BE2C (cell line): Measurements from ENCODE around the gene INPP5A.
"Not testable (repeated sequence)": the region's sequence is repeated elsewhere in the genome, so short reads cannot be mapped to it uniquely, and the experiment has no call there.

Source experiments
- DNase-seq: peaks from one replicate; pipeline ENCODE4 v3.0.0-alpha.2; 2020
- H3K27me3 ChIP-seq: fragments of 250-450 bp; sonication (Bioruptor Pico); 2 replicates; pipeline ENCODE4 v1.5.1; 2020; ENCODE audit warnings: mild to moderate bottlenecking
- H3K36me3 ChIP-seq: fragments of 250-450 bp; sonication (Bioruptor Pico); 2 replicates; pipeline ENCODE4 v1.5.1; 2020; ENCODE audit warnings: mild to moderate bottlenecking
- H3K4me1 ChIP-seq: fragments of 250-450 bp; sonication (Bioruptor Pico); 2 replicates; pipeline ENCODE4 v1.5.1; 2020
- H3K4me3 ChIP-seq: 2 replicates; pipeline ENCODE4 v1.5.1; 2011; ENCODE audit warnings: low read depth, low read length
- H3K9me3 ChIP-seq: fragments of 250-450 bp; sonication (Bioruptor Pico); 2 replicates; pipeline ENCODE4 v1.5.1; 2020
- CTCF ChIP-seq: IDR thresholded peaks from 2 replicates; pipeline ENCODE4 v1.5.1; 2012; ENCODE audit warnings: mild to moderate bottlenecking, low read depth, low read length

INPP5A gene

GRCh38 chr10:132702601-132703418, 165.2 kb downstream of the INPP5A start:
- TF ChIP-seq CTCF: no peak
- Histone ChIP-seq H3K4me1 (no peaks in the 10 kb centered on the region), H3K27me3 (no peaks in the 10 kb centered on the region), H3K36me3 (no peaks in the 10 kb centered on the region), H3K9me3 (no peaks in the 10 kb centered on the region), H3K4me3 (no peak overlapping the region)
- DNase-seq: no peak

- no peak for DNase-seq
- Histone ChIP-seq H3K36me3 (no peaks in the 10 kb centered on the region), H3K4me3 (no peak overlapping the region), H3K9me3 (no peaks in the 10 kb centered on the region), H3K4me1 (no peaks in the 10 kb centered on the region), H3K27me3 (no peaks in the 10 kb centered on the region)
- no peak for TF ChIP-seq CTCF
Measured at GRCh38 chr10:132703419-132704007, 165.9 kb downstream of the INPP5A start.

- Histone ChIP-seq H3K36me3 (no peaks in the 10 kb centered on the region), H3K4me1 (no peaks in the 10 kb centered on the region), H3K9me3 (no peaks in the 10 kb centered on the region), H3K27me3 (no peaks in the 10 kb centered on the region), H3K4me3 (no peak overlapping the region)
- no peak for DNase-seq
- TF ChIP-seq CTCF: no peak
Measured at GRCh38 chr10:132704008-132704814, 166.6 kb downstream of the INPP5A start.

- not testable (repeated sequence) for H3K4me1 ChIP-seq, H3K4me3 ChIP-seq, H3K27me3 ChIP-seq, H3K9me3 ChIP-seq, H3K36me3 ChIP-seq, DNase-seq
Measured at GRCh38 chr10:132704815-132705064, 167.2 kb downstream of the INPP5A start.

- DNase-seq: no peak
- no peaks in the 10 kb centered on the region for H3K27me3 ChIP-seq
- H3K4me1 ChIP-seq: no peaks in the 10 kb centered on the region
- no peaks in the 10 kb centered on the region for H3K9me3 ChIP-seq
- no peak overlapping the region for H3K4me3 ChIP-seq
- no peak for TF ChIP-seq CTCF
- no peaks in the 10 kb centered on the region for H3K36me3 ChIP-seq
Measured at GRCh38 chr10:132705173-132705572, 167.6 kb downstream of the INPP5A start.

GRCh38 chr10:132705943-132706342, 168.4 kb downstream of the INPP5A start:
- DNase-seq: no peak
- Histone ChIP-seq H3K27me3 (no peaks in the 10 kb centered on the region), H3K4me3 (no peak overlapping the region), H3K9me3 (no peaks in the 10 kb centered on the region), H3K4me1 (no peaks in the 10 kb centered on the region), H3K36me3 (no peaks in the 10 kb centered on the region)
- no peak for TF ChIP-seq CTCF
